Measurements from ENCODE around the gene SLC25A33.

Gene SLC25A33

DNA sequence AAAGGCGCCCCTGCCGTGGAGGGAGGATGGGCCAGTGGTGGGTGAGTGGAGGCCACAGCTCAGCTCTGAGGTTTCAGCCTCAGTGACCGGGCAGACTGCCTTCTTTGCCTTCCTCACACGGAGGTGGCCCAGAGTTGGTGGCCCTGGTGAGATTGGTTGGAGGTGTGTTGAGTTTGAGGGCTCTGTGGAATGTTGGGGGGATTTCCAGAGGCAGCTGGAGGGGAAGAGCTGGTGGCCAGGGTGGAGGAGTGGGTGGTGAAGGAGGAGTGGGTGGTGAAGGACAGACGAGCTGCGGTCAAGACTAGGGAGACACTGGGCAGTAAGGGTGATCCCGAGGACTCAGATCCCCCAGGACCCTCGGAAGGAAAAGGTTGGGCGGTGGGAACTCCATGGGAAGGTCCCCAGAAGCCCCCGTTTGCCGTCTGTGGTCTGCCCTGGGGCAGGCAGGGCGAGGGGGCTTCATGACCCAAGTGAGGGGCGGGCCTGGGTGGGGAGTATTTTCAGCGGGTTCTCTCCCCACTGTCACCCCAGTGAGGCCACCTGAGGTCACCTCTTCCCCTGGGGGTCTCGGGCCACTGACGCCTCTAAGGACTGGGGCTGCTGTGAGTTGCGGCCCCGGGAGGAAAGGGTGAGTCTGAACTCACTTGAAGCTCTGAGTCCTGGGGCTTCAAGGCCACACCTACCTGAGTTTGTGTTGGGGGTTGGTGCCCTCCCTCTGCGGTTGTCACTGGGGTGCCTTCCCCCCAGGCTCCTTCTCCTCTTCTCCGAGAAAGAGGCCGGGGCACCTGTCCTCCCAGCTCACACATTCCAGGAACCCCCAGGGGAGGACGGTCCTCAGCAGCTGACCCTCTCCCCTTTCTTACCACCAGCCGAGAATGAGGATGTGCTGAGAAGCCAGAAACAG is 89.5 kb downstream of the SLC25A33 start:
- DNase-seq, result peak in 4 of 5 experiments; percentile 28 to 94 (median 62)

DNA sequence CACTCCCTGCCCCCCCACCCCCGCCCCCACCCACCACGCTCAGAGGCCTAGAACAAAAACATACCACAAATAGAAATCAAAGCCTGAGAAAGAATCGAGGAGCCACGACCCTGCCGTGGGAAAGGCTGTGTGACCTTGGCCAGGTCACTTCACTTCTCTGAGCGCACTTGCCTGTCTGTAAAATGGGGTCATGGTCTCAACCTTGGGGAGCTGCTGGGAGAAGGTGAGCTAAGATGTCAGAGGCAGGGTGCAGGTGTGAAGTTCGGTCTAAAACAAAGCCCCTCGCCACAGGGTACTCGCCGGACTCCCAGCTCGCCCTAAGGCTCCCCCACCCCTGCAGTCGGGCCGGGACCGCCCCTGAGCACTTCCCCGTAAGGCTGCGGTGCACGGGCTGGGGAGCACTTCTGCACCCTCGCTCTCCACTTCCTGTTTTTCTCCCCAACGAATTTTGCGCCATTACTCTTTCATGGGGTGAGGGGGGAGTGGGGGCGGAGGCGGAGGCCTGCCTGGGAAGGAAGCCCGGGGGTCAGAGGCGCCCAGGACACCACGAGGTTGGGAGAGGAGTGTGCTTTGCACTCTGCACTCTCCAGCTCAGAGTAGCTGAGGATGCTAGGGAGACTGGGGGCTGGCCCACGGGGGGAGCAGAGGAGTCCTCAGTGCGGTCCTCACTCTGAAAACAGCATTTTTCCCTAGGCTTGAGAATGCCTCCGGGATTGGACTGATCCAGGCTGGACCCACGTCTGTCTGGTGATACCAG is 90.4 kb downstream of the SLC25A33 start:
- DNase-seq, result peak in 4 of 5 experiments; percentile 41 to 95 (median 66)

DNA sequence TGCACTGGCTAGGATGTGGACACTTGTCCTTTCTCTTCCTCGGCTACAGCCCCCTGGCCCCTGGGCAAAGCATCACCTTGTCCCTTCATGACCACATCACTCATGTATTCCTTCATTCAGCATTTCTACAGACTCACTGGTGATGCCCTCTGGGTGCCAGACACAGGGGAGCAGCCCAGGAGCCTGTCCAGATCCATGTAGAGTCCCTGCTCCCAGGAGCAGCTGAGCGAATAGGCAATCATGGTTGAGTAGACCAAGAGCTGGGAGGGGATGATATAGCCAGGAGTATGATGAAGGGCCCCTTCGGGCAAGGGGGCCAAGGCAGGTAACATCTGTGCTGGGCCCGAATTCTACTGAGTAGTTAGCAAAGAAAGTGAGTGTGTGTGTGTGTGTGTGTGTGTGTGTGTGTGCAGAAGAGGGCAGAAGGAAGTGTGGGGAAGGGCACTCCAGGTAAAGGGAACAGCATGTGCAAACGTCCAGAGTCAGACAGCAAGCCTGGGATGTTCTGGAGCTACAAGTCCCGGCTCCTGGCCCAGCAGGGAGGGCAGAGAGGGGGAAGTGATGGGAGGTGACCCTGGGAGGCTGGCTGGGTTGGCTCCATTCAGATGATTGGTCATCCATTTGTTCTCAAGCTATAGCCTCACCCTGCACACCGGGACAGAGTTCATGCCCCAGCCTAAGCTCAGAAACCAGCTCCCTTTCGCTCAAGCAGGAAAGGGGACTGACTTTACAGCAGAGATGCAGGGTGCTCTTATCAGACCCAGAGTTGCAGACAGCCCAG is 91.3 kb downstream of the SLC25A33 start:
- DNase-seq, result peak in 2 of 5 experiments; percentile 16 to 70

DNA sequence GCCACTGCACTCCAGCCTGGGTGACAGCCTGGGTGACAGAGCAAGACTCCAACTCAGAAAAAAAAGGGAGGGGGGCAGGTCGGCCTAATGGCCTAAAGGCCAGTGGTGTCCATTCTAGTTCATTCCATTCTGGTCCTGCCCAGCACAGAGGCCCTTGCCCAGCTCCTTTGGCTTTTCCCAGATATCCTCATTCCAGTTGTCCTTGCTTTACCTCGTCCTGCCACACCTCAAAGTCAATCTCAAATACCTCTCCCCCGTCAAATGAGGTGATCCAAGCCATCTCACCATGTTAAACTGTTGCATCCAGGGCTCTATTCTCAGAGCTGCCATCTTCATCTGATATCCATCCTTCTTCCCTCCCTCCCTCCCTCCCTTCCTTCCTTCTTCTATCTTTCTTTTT is 92.3 kb downstream of the SLC25A33 start:
- DNase-seq, result peak in 1 of 5 experiments; percentile 32

DNA sequence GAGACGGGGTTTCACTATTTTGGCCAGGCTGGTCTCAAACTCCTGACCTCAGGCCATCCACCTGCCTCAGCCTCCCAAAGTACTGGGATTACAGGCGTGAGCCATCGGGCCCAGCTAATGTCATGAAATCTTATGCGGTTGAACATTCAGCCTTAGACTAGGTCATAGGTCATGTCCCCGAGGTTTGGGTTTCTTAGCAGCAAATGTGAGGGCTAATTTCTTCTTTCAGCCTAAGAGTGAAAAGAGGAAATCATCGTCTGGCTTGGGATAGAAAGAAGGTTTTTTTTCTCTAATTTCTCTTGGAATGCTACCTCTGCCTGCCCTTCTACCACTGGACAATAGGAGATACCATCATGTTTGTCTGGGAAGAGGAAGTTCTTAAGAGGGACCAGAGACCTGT is 94.2 kb downstream of the SLC25A33 start:
- no peak for DNase-seq

DNA sequence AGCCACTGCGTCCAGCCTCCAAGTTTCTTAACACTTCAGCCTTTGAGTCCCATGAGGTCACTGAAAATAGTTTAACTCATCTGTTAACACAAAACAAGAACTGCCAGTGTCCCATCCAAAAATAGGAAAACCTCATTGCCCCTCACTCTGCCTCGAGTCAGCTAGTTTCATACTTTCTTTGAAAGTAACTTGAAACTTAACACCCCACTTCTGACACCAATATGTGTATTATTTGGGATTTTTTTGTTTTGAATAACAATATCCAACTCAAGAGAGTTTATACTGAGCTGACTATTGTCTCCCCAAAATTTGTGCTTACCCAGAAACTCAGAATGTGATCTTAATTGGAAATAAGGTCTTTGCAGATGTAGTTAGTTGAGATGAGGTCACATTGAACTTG is 95.3 kb downstream of the SLC25A33 start:
- no peak for DNase-seq

Measured in T-helper 2 cell (primary cell).